ENCODE data around the gene IRGQ.
"Not testable (repeated sequence)": the region's sequence is repeated elsewhere in the genome, so short reads cannot be mapped to it uniquely, and the experiment has no call there.

Gene IRGQ

GRCh38 chr19:43612374-43612773 is 16.4 kb upstream of the IRGQ start:
- no CpG with 5 or more reads among the region's 12 CpGs for WGBS (ENCODE audit: insufficient coverage, insufficient read length)
- Histone ChIP-seq H3K9me3 (ENCODE audit: control insufficient read depth, insufficient read depth, low read length) (no peaks in the 10 kb centered on the region), H3K27me3 (ENCODE audit: control insufficient read depth, insufficient read depth, low read length) (no peaks in the 10 kb centered on the region), H3K36me3 (ENCODE audit: control insufficient read depth, insufficient read depth, low read length) (no peaks in the 10 kb centered on the region; the same call in 1 of the 2 replicates), H3K4me3 (ENCODE audit: low read length) (no peak overlapping the region), H3K27ac (ENCODE audit: low read length) (no peak overlapping the region), H3K4me1 (ENCODE audit: control insufficient read depth, insufficient read depth, low read length) (no peaks in the 10 kb centered on the region)
- no peak for DNase-seq (ENCODE audit: low read depth, low spot score)

GRCh38 chr19:43611788-43612187 is 15.9 kb upstream of the IRGQ start, which contains the start of gene SRRM5:
Gene SRRM5 (plus strand): TSS chr19:43612088. CDS start chr19:43612122, 34 bp downstream.
- no peak within 1 kb of the TSS for H3K27ac ChIP-seq (ENCODE audit: low read length)
- H3K36me3 ChIP-seq (ENCODE audit: control insufficient read depth, insufficient read depth, low read length) = no peaks in the 10 kb centered on the region; the same call in 1 of the 2 replicates
- H3K4me3 ChIP-seq (ENCODE audit: low read length) = no peak within 1 kb of the TSS
- no peak for DNase-seq (ENCODE audit: low read depth, low spot score)
- H3K27me3 ChIP-seq (ENCODE audit: control insufficient read depth, insufficient read depth, low read length) = no peaks in the 10 kb centered on the region
- H3K9me3 ChIP-seq (ENCODE audit: control insufficient read depth, insufficient read depth, low read length) = no peaks in the 10 kb centered on the region
- no CpG with 5 or more reads among the region's 3 CpGs for WGBS (ENCODE audit: insufficient coverage, insufficient read length)
- no peaks in the 10 kb centered on the region for H3K4me1 ChIP-seq (ENCODE audit: control insufficient read depth, insufficient read depth, low read length)

- H3K4me3 ChIP-seq (ENCODE audit: low read length) = no peak overlapping the region
- no peaks in the 10 kb centered on the region for H3K9me3 ChIP-seq (ENCODE audit: control insufficient read depth, insufficient read depth, low read length)
- H3K4me1 ChIP-seq (ENCODE audit: control insufficient read depth, insufficient read depth, low read length) = no peaks in the 10 kb centered on the region
- no peaks in the 10 kb centered on the region for H3K27me3 ChIP-seq (ENCODE audit: control insufficient read depth, insufficient read depth, low read length)
- no peaks in the 10 kb centered on the region; the same call in 1 of the 2 replicates for H3K36me3 ChIP-seq (ENCODE audit: control insufficient read depth, insufficient read depth, low read length)
- WGBS (ENCODE audit: insufficient coverage, insufficient read length) = no CpG with 5 or more reads among the region's 3 CpGs
- H3K27ac ChIP-seq (ENCODE audit: low read length) = no peak overlapping the region
- no peak for DNase-seq (ENCODE audit: low read depth, low spot score)
Measured at GRCh38 chr19:43610493-43610892, 14.6 kb upstream of the IRGQ start.

- no peaks in the 10 kb centered on the region for H3K9me3 ChIP-seq (ENCODE audit: control insufficient read depth, insufficient read depth, low read length)
- no peak for DNase-seq (ENCODE audit: low read depth, low spot score)
- no peak overlapping the region for H3K27ac ChIP-seq (ENCODE audit: low read length)
- H3K4me1 ChIP-seq (ENCODE audit: control insufficient read depth, insufficient read depth, low read length) = no peaks in the 10 kb centered on the region
- no peak overlapping the region for H3K4me3 ChIP-seq (ENCODE audit: low read length)
- no peaks in the 10 kb centered on the region; the same call in 1 of the 2 replicates for H3K36me3 ChIP-seq (ENCODE audit: control insufficient read depth, insufficient read depth, low read length)
- H3K27me3 ChIP-seq (ENCODE audit: control insufficient read depth, insufficient read depth, low read length) = no peaks in the 10 kb centered on the region
- WGBS (ENCODE audit: insufficient coverage, insufficient read length) = no CpG with 5 or more reads among the region's 7 CpGs
Measured at GRCh38 chr19:43609872-43610271, 13.9 kb upstream of the IRGQ start.

DNA sequence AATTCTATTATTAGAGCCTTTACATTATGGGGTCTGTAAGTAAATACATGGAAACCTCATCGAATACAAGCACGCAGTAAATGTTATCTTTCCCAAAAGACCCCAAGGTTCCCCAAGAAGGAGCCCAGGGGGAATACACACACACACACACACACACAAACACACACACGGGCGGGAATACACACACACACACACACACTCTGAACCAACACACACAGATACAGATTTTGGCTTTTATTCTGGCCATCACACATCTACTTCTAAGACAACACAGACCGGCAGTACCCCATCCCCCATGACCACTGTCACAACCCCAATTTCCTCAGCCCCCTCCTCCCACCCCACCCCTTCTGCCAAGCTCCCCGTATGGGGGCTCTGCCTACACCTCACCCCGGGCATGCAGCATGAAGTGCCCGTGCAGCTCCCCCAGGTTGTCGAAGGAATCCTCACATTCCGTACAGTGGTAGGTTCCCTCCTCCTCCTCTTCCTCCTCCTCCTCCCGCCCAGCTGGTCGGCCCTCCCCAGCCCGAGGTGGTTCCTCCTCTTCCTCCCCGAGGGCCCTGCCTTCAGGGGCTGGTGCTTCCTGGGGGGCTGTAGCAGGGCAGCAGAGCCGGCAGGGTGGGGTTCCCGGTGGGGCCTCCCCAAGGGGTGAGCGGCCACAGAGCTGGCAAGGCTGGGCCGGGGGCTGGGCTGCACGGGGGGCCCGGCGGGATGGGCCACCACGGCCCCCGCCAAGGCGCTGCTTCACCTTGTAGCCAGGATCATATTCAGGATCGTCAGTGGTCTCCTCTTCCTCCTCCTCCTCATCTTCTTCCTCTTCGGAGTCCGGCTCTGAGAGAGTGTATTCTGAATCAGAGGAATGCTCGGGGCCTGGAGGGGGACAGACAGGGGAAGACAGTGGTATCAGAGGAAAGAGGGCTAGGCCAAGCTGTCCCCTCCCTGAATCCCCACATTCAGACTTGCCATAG is 11.6 kb upstream of the IRGQ start:
- DNase-seq (ENCODE audit: low read depth, low spot score) = no peak
- Histone ChIP-seq H3K36me3 (ENCODE audit: control insufficient read depth, insufficient read depth, low read length) (no peaks in the 10 kb centered on the region; the same call in 1 of the 2 replicates), H3K27me3 (ENCODE audit: control insufficient read depth, insufficient read depth, low read length) (no peaks in the 10 kb centered on the region), H3K4me3 (ENCODE audit: low read length) (no peak overlapping the region), H3K27ac (ENCODE audit: low read length) (no peak overlapping the region), H3K4me1 (ENCODE audit: control insufficient read depth, insufficient read depth, low read length) (no peaks in the 10 kb centered on the region), H3K9me3 (ENCODE audit: control insufficient read depth, insufficient read depth, low read length) (no peaks in the 10 kb centered on the region)
- no CpG with 5 or more reads among the region's 28 CpGs for WGBS (ENCODE audit: insufficient coverage, insufficient read length)

GRCh38 chr19:43606569-43607229 is 10.8 kb upstream of the IRGQ start:
- H3K4me1 ChIP-seq (ENCODE audit: control insufficient read depth, insufficient read depth, low read length) = no peaks in the 10 kb centered on the region
- no CpG with 5 or more reads among the region's 7 CpGs for WGBS (ENCODE audit: insufficient coverage, insufficient read length)
- H3K27ac ChIP-seq (ENCODE audit: low read length) = no peak overlapping the region
- H3K4me3 ChIP-seq (ENCODE audit: low read length) = no peak overlapping the region
- H3K9me3 ChIP-seq (ENCODE audit: control insufficient read depth, insufficient read depth, low read length) = no peaks in the 10 kb centered on the region
- no peak for DNase-seq (ENCODE audit: low read depth, low spot score)
- no peaks in the 10 kb centered on the region; the same call in 1 of the 2 replicates for H3K36me3 ChIP-seq (ENCODE audit: control insufficient read depth, insufficient read depth, low read length)
- H3K27me3 ChIP-seq (ENCODE audit: control insufficient read depth, insufficient read depth, low read length) = no peaks in the 10 kb centered on the region

- Histone ChIP-seq H3K27me3 (ENCODE audit: control insufficient read depth, insufficient read depth, low read length) (no peaks in the 10 kb centered on the region), H3K36me3 (ENCODE audit: control insufficient read depth, insufficient read depth, low read length) (no peaks in the 10 kb centered on the region; the same call in 1 of the 2 replicates), H3K4me1 (ENCODE audit: control insufficient read depth, insufficient read depth, low read length) (no peaks in the 10 kb centered on the region), H3K27ac (ENCODE audit: low read length) (no peak overlapping the region), H3K9me3 (ENCODE audit: control insufficient read depth, insufficient read depth, low read length) (no peaks in the 10 kb centered on the region), H3K4me3 (ENCODE audit: low read length) (no peak overlapping the region)
- no CpG with 5 or more reads among the region's 7 CpGs for WGBS (ENCODE audit: insufficient coverage, insufficient read length)
- DNase-seq (ENCODE audit: low read depth, low spot score) = no peak
Measured at GRCh38 chr19:43605875-43606568, 10.1 kb upstream of the IRGQ start.

- not testable (repeated sequence) for H3K36me3 ChIP-seq (ENCODE audit: control insufficient read depth, insufficient read depth, low read length); DNase-seq (ENCODE audit: low read depth, low spot score); H3K27me3 ChIP-seq (ENCODE audit: control insufficient read depth, insufficient read depth, low read length); H3K4me1 ChIP-seq (ENCODE audit: control insufficient read depth, insufficient read depth, low read length); H3K9me3 ChIP-seq (ENCODE audit: control insufficient read depth, insufficient read depth, low read length); H3K4me3 ChIP-seq (ENCODE audit: low read length); H3K27ac ChIP-seq (ENCODE audit: low read length)
- WGBS (ENCODE audit: insufficient coverage, insufficient read length) = no CpG with 5 or more reads among the region's 5 CpGs
Measured at GRCh38 chr19:43600326-43600725, 4.4 kb upstream of the IRGQ start.

- Histone ChIP-seq H3K4me1 (ENCODE audit: control insufficient read depth, insufficient read depth, low read length) (no peaks in the 10 kb centered on the region), H3K4me3 (ENCODE audit: low read length) (no peak overlapping the region), H3K27ac (ENCODE audit: low read length) (no peak overlapping the region), H3K9me3 (ENCODE audit: control insufficient read depth, insufficient read depth, low read length) (no peaks in the 10 kb centered on the region), H3K27me3 (ENCODE audit: control insufficient read depth, insufficient read depth, low read length) (no peaks in the 10 kb centered on the region), H3K36me3 (ENCODE audit: control insufficient read depth, insufficient read depth, low read length) (peaks cover 4% of the 10 kb centered on the region)
- no peak for DNase-seq (ENCODE audit: low read depth, low spot score)
- WGBS (ENCODE audit: insufficient coverage, insufficient read length) = no CpG with 5 or more reads among the region's 4 CpGs
Measured at GRCh38 chr19:43599635-43600295, 3.8 kb upstream of the IRGQ start.
